GM12891 (cell line): Measurements from ENCODE around the gene CHID1.

ENCODE experiments used
- DNase-seq: peaks from one replicate; pipeline ENCODE4 v3.0.0; 2011; ENCODE audit warnings: low spot score; ENCODE audit not compliant: insufficient read length
- FAIRE-seq: peaks from 2 replicates; lab custom pipeline; 2011; peaks lifted over from hg19 to GRCh38; lab: Jason Lieb, UNC
- PAX5 ChIP-seq: IDR thresholded peaks from 2 replicates; pipeline ENCODE4 v1.6.1; 2011; ENCODE audit warnings: low read length, moderate library complexity, mild to moderate bottlenecking; ENCODE audit not compliant: insufficient read depth, severe bottlenecking
- POLR2A ChIP-seq: IDR thresholded peaks from 2 replicates; pipeline ENCODE4 v1.6.1; 2011; ENCODE audit warnings: low read depth, low read length, control low read depth
- POLR2AphosphoS5 ChIP-seq: IDR thresholded peaks from 2 replicates; pipeline ENCODE4 v1.6.1; 2011; ENCODE audit warnings: low read depth, low read length, control low read depth
- POU2F2 ChIP-seq: IDR thresholded peaks from 2 replicates; pipeline ENCODE4 v1.6.1; 2011; ENCODE audit warnings: low read depth, mild to moderate bottlenecking, control low read depth, low read length, moderate library complexity
- SPI1 ChIP-seq: IDR thresholded peaks from 2 replicates; pipeline ENCODE4 v1.6.1; 2011; ENCODE audit warnings: low read depth, low read length, control low read depth
- TAF1 ChIP-seq: IDR thresholded peaks from 2 replicates; pipeline ENCODE4 v1.6.1; 2011; ENCODE audit warnings: low read depth, low read length, control low read depth

CHID1 gene

DNA sequence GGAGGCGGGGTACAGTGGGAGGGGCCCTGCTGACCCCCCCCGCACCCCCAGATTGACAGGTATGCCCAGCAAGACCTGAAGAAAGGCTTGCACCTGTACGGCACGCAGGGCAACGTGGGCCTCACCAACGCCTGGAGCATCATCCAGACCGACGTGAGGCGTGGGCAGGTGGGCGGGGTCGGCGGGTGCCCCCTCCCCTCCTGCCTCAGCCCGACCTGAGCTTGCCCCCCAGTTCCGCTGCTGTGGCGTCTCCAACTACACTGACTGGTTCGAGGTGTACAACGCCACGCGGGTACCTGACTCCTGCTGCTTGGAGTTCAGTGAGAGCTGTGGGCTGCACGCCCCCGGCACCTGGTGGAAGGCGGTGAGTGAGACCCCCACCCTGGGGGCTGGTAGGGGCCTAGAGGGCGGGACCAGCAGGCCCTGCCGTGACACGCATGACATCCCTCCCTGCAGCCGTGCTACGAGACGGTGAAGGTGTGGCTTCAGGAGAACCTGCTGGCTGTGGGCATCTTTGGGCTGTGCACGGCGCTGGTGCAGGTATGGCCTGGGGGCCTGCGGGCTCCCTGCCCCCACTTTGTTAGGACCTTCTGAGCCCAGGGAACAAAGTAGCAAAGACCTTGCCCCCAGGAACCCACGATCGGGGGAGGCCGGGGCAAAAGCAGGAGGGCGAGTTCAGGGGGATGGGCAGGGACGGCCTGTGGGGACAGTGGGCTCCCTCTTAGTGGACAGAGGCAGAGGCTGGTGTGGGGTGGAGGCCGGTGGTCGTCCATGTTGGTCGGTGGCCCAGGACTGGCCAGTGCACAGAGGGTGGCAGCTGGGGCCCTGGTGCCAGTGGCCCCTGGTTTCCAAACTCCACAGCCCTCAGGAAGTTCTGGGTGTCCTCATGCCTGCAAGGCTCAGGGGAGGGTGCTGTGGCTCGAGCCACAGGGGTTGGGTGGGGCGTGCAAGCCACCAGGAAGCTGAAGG lies 44.9 kb downstream of the CHID1 start:
- FAIRE-seq (no peak), DNase-seq (no peak)
- TF ChIP-seq POU2F2 (no peak), POLR2AphosphoS5 (no peak), TAF1 (no peak), SPI1 (no peak)

- FAIRE-seq (no peak), DNase-seq (no peak)
- TF ChIP-seq POLR2A (no peak), POU2F2 (no peak), TAF1 (no peak), SPI1 (no peak), POLR2AphosphoS5 (no peak), PAX5 (no peak)
Measured at GRCh38 chr11:864898-865297, 45.7 kb downstream of the CHID1 start.

GRCh38 chr11:863910-864827 lies 46.4 kb downstream of the CHID1 start:
- TF ChIP-seq POLR2AphosphoS5 (no peak), POU2F2 (no peak), POLR2A (no peak), SPI1 (no peak), PAX5 (no peak), TAF1 (no peak)
- DNase-seq = no peak
- no peak for FAIRE-seq

DNA sequence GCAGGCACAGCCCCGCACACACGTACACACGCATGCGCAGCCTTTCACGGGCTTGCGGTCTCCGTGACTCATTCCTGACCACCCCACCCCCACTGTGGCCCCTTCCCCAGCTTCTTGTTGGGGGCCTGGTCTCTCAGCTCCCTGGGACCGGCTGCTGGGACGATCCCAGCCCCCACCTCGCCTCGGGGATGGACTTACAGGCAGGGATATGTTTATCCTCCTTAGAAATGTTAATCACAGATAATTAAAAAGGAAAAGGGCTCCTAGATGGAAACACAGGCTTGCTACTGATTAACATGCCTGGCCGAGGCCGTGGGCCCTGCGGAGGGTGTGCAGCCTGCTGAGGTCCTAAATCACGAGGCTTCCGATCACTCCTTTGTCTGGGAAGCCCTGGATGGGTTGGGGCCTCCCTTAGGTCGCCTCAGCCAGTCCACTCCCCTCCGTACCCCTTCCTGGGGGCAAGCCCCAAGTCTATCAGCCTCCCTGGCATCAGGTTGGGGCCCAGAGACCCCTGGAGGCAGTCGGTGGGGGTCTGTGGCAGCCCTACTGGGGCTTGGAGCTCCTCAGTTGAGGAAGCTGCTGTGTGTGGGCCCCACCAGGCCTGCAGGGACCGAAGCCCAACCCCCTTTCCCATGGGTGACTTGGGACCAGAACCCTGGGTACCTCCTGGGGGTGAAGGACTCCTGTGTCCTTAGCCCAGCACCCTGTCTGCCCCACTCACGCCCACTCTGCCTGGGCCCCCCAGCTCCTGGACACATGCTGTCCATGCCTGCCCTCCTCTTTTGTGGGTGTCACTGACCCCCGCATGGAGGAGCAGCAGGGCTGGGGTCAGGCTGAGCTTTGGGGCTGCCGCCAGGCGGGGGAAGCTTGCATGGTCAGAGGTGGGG lies 47.3 kb downstream of the CHID1 start:
- FAIRE-seq = no peak
- no peak for DNase-seq

GRCh38 chr11:862696-863022 lies 48.0 kb downstream of the CHID1 start:
- no peak for FAIRE-seq
- TF ChIP-seq POLR2AphosphoS5 (no peak), PAX5 (no peak), POLR2A (no peak), POU2F2 (no peak), SPI1 (no peak), TAF1 (no peak)

More for the DNA sequence above, 47.3 kb downstream of the CHID1 start:
- TF ChIP-seq POLR2A (no peak), SPI1 (no peak), POU2F2 (no peak)

GRCh38 chr11:862081-862661 lies 48.4 kb downstream of the CHID1 start:
- TF ChIP-seq POLR2AphosphoS5 (no peak), POLR2A (no peak), SPI1 (no peak), TAF1 (no peak), PAX5 (no peak), POU2F2 (no peak)
- DNase-seq (no peak), FAIRE-seq (no peak)

More at GRCh38 chr11:862696-863022, 48.0 kb downstream of the CHID1 start:
- DNase-seq = no peak

- TF ChIP-seq POLR2AphosphoS5 = no peak
- no peak for TF ChIP-seq TAF1
- no peak for TF ChIP-seq POU2F2
- TF ChIP-seq PAX5 = no peak
- TF ChIP-seq SPI1 = no peak
- TF ChIP-seq POLR2A = no peak
- DNase-seq (no peak), FAIRE-seq (no peak)
Measured at GRCh38 chr11:861105-861479, 49.5 kb downstream of the CHID1 start.

DNA sequence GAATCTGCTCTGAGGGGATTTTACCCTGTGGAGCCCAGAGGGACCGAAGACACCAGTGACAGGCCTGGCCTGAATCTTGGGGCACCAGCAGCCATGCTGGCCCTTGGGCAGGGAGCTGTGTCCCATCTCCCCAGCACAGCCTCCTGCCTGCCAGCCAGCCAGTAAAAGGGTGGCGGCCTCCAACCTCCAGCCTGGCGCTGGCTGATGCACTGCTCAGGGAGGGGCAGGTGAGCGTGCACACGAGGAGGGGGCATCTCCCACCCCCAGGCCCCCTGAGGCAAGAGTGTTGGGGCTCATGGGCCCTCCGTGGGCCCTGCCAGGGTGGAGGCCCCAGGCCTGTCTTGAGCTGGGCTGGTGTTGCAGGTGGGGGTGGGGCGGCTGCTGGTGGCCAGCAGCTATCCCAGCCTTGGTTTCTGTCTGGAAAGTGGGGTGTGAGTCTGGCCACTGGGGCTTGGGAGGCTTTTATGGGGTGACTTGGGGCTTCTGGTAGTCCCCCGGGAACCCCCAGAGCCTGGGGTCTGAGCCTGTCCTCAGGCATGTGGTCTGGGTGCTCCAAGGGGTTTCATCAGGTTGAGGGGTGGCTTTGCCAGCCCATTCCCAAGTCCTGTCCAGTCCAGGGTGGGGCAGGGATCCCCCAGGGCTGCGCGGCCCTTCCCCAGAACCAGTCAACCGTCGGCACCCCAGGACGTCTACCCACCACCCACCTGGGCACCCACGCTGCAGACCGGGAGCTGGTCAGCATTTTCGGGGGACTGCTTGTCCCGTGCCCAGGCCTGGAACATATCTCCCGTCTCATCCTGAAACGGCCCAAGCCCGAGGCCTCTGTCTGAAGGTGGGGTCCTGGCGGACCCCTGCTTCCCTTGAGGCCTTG lies 50.1 kb downstream of the CHID1 start:
- TF ChIP-seq PAX5 (no peak), SPI1 (no peak), TAF1 (no peak), POLR2A (no peak), POU2F2 (no peak), POLR2AphosphoS5 (no peak)
- DNase-seq (no peak), FAIRE-seq (no peak)
